Measurements from ENCODE around the gene ZMYM4. TPM values are rescaled to one million over a fixed set of nuclear protein-coding genes. Genes with fewer than 3 reads are reported as not detected.
"Not testable (repeated sequence)": the region's sequence is repeated elsewhere in the genome, so short reads cannot be mapped to it uniquely, and the experiment has no call there.

ZMYM4 gene
- total RNA-seq, 1 donor from 2014 or later, result 92.6 TPM

DNA sequence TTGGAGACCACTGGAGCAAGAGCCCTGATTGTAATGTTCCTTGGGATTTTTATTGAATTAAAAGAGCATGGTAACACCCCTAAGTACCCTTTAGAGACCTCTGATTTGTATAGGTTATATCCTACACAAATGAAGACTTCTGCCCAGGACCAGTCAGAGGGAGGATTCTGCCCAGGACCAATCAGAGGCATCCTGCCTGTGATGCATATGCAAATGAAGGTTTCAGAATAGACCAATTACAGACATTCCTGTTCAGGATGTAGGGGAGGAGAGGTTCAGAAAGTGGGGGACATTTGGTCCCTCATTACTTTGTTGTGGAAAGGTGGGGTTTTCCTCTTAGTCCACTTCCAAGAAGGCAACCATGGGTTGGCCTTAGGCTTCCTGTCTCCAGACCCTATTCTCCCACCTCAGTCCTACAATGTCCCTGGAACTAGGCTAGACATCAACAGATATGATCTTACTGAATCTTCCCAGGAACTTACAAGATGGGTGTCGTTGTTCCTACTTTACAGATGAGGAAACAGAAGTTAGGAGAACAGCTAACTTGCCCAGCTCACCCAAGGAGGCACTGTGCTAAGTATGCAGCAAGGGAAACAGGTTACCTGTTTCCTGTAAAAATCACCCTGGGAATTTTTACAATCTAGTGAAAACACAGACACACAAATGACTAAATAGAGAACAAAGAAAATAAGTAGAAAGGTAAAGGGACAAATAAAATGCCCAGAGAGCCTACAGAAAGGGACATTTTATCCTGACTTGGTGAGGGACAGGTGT lies 38.7 kb upstream of the ZMYM4 start:
- no peaks in the 10 kb centered on the region for H3K9me3 Mint-ChIP-seq
- TF ChIP-seq, protein P1, sequence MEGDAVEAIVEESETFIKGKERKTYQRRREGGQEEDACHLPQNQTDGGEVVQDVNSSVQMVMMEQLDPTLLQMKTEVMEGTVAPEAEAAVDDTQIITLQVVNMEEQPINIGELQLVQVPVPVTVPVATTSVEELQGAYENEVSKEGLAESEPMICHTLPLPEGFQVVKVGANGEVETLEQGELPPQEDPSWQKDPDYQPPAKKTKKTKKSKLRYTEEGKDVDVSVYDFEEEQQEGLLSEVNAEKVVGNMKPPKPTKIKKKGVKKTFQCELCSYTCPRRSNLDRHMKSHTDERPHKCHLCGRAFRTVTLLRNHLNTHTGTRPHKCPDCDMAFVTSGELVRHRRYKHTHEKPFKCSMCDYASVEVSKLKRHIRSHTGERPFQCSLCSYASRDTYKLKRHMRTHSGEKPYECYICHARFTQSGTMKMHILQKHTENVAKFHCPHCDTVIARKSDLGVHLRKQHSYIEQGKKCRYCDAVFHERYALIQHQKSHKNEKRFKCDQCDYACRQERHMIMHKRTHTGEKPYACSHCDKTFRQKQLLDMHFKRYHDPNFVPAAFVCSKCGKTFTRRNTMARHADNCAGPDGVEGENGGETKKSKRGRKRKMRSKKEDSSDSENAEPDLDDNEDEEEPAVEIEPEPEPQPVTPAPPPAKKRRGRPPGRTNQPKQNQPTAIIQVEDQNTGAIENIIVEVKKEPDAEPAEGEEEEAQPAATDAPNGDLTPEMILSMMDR (conservative IDR thresholded peaks at IDR 0.05), result no peak
- H3K4me1 Mint-ChIP-seq, result no peaks in the 10 kb centered on the region
- H3K27me3 Mint-ChIP-seq (ENCODE audit: low read depth), result peaks cover 4% of the 10 kb centered on the region
- H3K4me3 Mint-ChIP-seq, result no peak overlapping the region
- DNase-seq (ENCODE audit: low read depth, low spot score), result no peak
- no peak overlapping the region for H3K27ac Mint-ChIP-seq (ENCODE audit: unreplicated experiment)
- no peaks in the 10 kb centered on the region for H3K36me3 Mint-ChIP-seq (ENCODE audit: low read depth)

DNA sequence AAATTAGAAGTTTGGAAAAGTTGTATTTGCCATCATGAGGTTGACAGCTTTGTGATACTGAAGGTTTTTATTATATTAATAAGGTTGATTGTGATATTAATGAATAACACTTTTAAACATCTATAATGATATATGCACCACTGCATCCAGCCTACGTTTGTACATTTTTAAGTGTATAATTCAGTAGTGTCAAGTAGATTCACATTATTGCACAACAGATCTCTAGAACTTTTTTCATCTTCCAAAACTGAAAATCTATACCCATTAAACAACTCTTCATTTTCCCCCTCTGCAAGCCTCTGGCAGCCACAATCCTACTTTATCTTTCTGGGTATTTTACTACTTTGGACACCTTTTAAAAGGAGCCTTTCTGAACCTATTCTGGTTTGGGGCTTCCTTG lies 37.2 kb upstream of the ZMYM4 start:
- H3K36me3 Mint-ChIP-seq (ENCODE audit: low read depth), result no peaks in the 10 kb centered on the region
- H3K4me1 Mint-ChIP-seq, result no peaks in the 10 kb centered on the region
- H3K27ac Mint-ChIP-seq (ENCODE audit: unreplicated experiment), result no peak overlapping the region
- no peak overlapping the region for H3K4me3 Mint-ChIP-seq
- TF ChIP-seq, protein P1 (conservative IDR thresholded peaks at IDR 0.05), result no peak
- H3K27me3 Mint-ChIP-seq (ENCODE audit: low read depth), result peaks cover 4% of the 10 kb centered on the region
- DNase-seq (ENCODE audit: low read depth, low spot score), result no peak
- H3K9me3 Mint-ChIP-seq, result no peaks in the 10 kb centered on the region

DNA sequence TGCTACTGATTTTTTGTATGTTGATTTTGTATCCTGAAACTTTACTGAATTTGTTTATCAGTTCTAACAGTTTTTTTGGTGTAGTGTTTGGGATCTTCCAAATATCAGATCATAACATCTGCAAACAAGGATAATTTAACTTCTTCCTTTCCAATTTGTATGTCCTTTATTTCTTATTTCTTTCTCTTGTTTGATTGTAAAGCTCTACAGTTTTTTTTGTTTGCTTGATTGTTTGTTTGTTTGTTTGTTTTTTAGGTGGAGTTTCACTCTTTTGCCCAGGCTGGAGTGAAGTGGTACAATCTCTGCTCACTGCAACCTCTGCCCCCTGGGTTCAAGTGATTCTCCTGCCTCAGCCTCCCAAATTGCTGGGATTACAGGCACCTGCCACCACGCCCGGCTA lies 31.7 kb upstream of the ZMYM4 start:
- DNase-seq (ENCODE audit: low read depth, low spot score); H3K36me3 Mint-ChIP-seq (ENCODE audit: low read depth); H3K4me1 Mint-ChIP-seq; H3K4me3 Mint-ChIP-seq; H3K27ac Mint-ChIP-seq (ENCODE audit: unreplicated experiment); H3K27me3 Mint-ChIP-seq (ENCODE audit: low read depth); H3K9me3 Mint-ChIP-seq: not testable (repeated sequence)

DNA sequence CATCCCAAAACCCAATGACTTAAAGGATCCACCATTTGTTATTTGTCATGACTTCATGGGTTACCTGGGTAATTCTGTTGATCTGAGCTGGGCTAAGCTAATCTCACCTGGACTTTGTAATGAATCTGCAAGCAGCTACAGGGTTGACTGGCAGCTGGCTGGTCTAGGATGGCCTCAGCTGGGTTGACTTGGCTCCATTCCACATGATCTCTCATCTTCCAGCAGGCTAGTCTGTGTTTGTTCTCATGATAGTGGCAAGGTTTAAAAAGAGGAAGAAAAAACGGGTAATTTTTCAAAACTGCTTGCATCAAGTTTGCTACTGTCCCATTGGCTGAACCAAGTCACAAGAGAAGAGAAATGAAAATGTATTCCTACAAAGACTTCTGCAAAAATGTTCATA lies 24.8 kb upstream of the ZMYM4 start:
- TF ChIP-seq, protein P1 (conservative IDR thresholded peaks at IDR 0.05), result no peak
- Mint-ChIP-seq H3K27me3 (ENCODE audit: low read depth) (peaks cover 2% of the 10 kb centered on the region), H3K9me3 (peaks cover 2% of the 10 kb centered on the region), H3K36me3 (ENCODE audit: low read depth) (no peaks in the 10 kb centered on the region), H3K4me3 (no peak overlapping the region), H3K27ac (ENCODE audit: unreplicated experiment) (no peak overlapping the region), H3K4me1 (no peaks in the 10 kb centered on the region)
- DNase-seq (ENCODE audit: low read depth, low spot score), result no peak

DNA sequence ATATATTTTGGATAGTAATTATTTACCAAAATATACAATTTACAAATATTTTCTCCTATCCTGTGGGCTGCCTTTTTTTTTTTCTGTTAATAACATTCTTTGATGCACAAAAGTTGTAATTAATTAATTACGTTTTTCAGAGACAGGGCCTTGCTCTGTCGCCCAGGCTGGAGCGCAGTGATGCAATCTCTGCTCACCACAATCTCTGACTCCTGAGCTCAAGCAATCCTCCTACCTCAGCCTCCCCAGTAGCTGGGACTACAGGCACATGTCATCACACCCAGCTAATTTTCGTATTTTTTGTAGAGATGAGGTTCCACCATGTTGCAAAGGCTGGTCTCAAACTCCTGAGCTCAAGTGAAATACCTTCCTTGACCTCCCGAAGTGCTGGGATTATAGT lies 21.3 kb upstream of the ZMYM4 start:
- no peak overlapping the region for H3K27ac Mint-ChIP-seq (ENCODE audit: unreplicated experiment)
- H3K4me1 Mint-ChIP-seq, result no peaks in the 10 kb centered on the region
- H3K9me3 Mint-ChIP-seq, result peaks cover 4% of the 10 kb centered on the region

DNA sequence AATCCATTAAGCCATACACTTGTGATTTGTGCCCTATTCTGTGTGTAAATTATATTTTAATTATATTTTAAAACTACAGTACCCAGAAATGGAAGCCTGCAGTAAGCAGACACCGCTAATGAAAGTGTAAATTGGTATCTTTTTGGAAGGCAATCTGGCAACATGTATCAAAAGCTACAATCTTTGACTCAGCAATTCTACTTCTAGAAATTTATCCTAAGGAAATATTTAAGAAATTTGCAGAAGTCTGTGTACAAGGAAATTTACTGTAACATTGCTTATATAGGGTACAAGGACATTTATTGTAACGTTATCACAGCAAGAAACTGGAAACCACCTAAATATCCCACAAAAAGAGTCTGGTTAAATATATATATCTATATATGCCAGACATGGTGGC lies 14.6 kb upstream of the ZMYM4 start:
- H3K4me1 Mint-ChIP-seq, result no peaks in the 10 kb centered on the region
- TF ChIP-seq, protein P1 (conservative IDR thresholded peaks at IDR 0.05), result no peak
- H3K4me3 Mint-ChIP-seq, result no peak overlapping the region
- H3K27ac Mint-ChIP-seq (ENCODE audit: unreplicated experiment), result no peak overlapping the region
- no peaks in the 10 kb centered on the region for H3K27me3 Mint-ChIP-seq (ENCODE audit: low read depth)
- H3K36me3 Mint-ChIP-seq (ENCODE audit: low read depth), result no peaks in the 10 kb centered on the region
- no peak for DNase-seq (ENCODE audit: low read depth, low spot score)
- H3K9me3 Mint-ChIP-seq, result no peaks in the 10 kb centered on the region

More for the DNA sequence above, 21.3 kb upstream of the ZMYM4 start:
- Mint-ChIP-seq H3K4me3 (no peak overlapping the region), H3K27me3 (ENCODE audit: low read depth) (no peaks in the 10 kb centered on the region), H3K36me3 (ENCODE audit: low read depth) (no peaks in the 10 kb centered on the region)
- TF ChIP-seq, protein P1 (conservative IDR thresholded peaks at IDR 0.05), result no peak
- DNase-seq (ENCODE audit: low read depth, low spot score), result no peak
